Breast epithelium (tissue), 4 donors: ENCODE measurements around the gene ABCG2. TPM values are rescaled to one million over a fixed set of nuclear protein-coding genes. Genes with fewer than 3 reads are reported as not detected.

Experiments
- DNase-seq, 2 donors: peaks; one replicate each; pipeline ENCODE4 v3.0.0-alpha.2; 2019; ENCODE audit warnings: low spot score in 2 of 2
- H3K27ac ChIP-seq, 2 donors: fragments of 200-600 bp; sonication (generic) in 1 of 2; one replicate each; pipeline ENCODE4 v1.5.1; 2016 to 2019; ENCODE audit warnings: mild to moderate bottlenecking in 1 of 2
- H3K27me3 ChIP-seq, 2 donors: fragments of 200-600 bp; sonication (generic) in 1 of 2; one replicate each; pipeline versions ENCODE4 v1.5.1 to v1.6.0; 2017 to 2019; ENCODE audit warnings: control low read depth in 1 of 2, mild to moderate bottlenecking in 1 of 2
- H3K36me3 ChIP-seq: fragments of 200-600 bp; one replicate; pipeline ENCODE4 v1.5.1; 2019
- H3K4me1 ChIP-seq, 2 donors: fragments of 200-600 bp; sonication (generic); one replicate each; pipeline ENCODE4 v1.5.1; 2016 to 2019; ENCODE audit warnings: control low read depth in 1 of 2
- H3K4me3 ChIP-seq, 3 donors: fragments of 200-600 bp; sonication (generic); 1 replicate in 2 of 3; 2 replicates in 1 of 3; pipeline ENCODE4 v1.5.1; 2016 to 2019; ENCODE audit warnings: mild to moderate bottlenecking in 3 of 3, moderate library complexity in 2 of 3
- H3K9me3 ChIP-seq, 2 donors: fragments of 200-600 bp; sonication (generic) in 1 of 2; one replicate each; pipeline ENCODE4 v1.5.1; 2016 to 2019; ENCODE audit warnings: control low read depth in 1 of 2
- CTCF ChIP-seq, 3 donors: fragments of 450-650 bp; IDR thresholded peaks; one replicate each; pipeline ENCODE4 v1.5.1; 2016 to 2017; ENCODE audit warnings: antibody characterized with exemption in 3 of 3, mild to moderate bottlenecking in 3 of 3, moderate library complexity in 3 of 3
- POLR2A ChIP-seq: fragments of 450-650 bp; IDR thresholded peaks from one replicate; pipeline ENCODE4 v1.6.1; 2016; ENCODE audit warnings: antibody characterized with exemption, mild to moderate bottlenecking, moderate library complexity
- POLR2AphosphoS5 ChIP-seq, 3 donors: sonication (generic); formaldehyde crosslinking; IDR thresholded peaks; one replicate each; pipeline ENCODE4 v1.6.1; 2017; ENCODE audit warnings: antibody characterized with exemption in 3 of 3
- intact Hi-C: fragments of 100-400 bp; cut with DNase I; formaldehyde crosslinking; loops from one replicate; pipeline ENCODE4 v1.15.1; 2023; ENCODE audit warnings: low total_unique reads
- total RNA-seq, 3 donors: library from RNA; depleted of rRNA; stranded (reverse); fragments of >200 nt; gene quantifications; one replicate each; pipeline ENCODE4 v1.1.0, GENCODE V29; 2016

Gene ABCG2
- total RNA-seq, 3 donors from 2014 or later: 2.6 to 8.6 (median 6.9) TPM

- H3K36me3 ChIP-seq: no peaks in the 10 kb centered on the region
- H3K9me3 ChIP-seq: no peaks in the 10 kb centered on the region
These were observed 20.8 kb upstream of the ABCG2 start for GRCh38 chr4:88179261-88179660.

GRCh38 chr4:88178626-88179231 is 20.3 kb upstream of the ABCG2 start:
- Histone ChIP-seq H3K4me3 (no peak overlapping the region), H3K36me3 (no peaks in the 10 kb centered on the region), H3K4me1 (no peaks in the 10 kb centered on the region), H3K27ac (no peak overlapping the region), H3K9me3 (no peaks in the 10 kb centered on the region), H3K27me3 (no peaks in the 10 kb centered on the region)
- intact Hi-C loops: no loop called here
- TF ChIP-seq CTCF (IDR thresholded peaks at IDR 0.05) (no peak), POLR2A (no peak), POLR2AphosphoS5 (IDR thresholded peaks at IDR 0.05) (no peak)
- no peak for DNase-seq

More at GRCh38 chr4:88179261-88179660, 20.8 kb upstream of the ABCG2 start:
- DNase-seq: no peak
- Histone ChIP-seq H3K27ac (no peak overlapping the region), H3K4me3 (no peak overlapping the region), H3K27me3 (no peaks in the 10 kb centered on the region), H3K4me1 (no peaks in the 10 kb centered on the region)
- intact Hi-C loops: no loop called here
- TF ChIP-seq CTCF (IDR thresholded peaks at IDR 0.05) (no peak), POLR2AphosphoS5 (IDR thresholded peaks at IDR 0.05) (no peak), POLR2A (no peak)

- Histone ChIP-seq H3K4me3 (no peak overlapping the region), H3K36me3 (no peaks in the 10 kb centered on the region), H3K9me3 (no peaks in the 10 kb centered on the region), H3K4me1 (no peaks in the 10 kb centered on the region), H3K27me3 (no peaks in the 10 kb centered on the region), H3K27ac (no peak overlapping the region)
- no peak for DNase-seq
- intact Hi-C loops: no loop called here
- no peak for TF ChIP-seq POLR2A
- TF ChIP-seq POLR2AphosphoS5 (IDR thresholded peaks at IDR 0.05): no peak
- TF ChIP-seq CTCF (IDR thresholded peaks at IDR 0.05): no peak
These were observed 19.7 kb upstream of the ABCG2 start for GRCh38 chr4:88177983-88178625.

- Histone ChIP-seq H3K4me3 (no peak overlapping the region), H3K27me3 (no peaks in the 10 kb centered on the region), H3K4me1 (no peaks in the 10 kb centered on the region), H3K27ac (no peak overlapping the region), H3K36me3 (no peaks in the 10 kb centered on the region), H3K9me3 (no peaks in the 10 kb centered on the region)
- DNase-seq: no peak
- intact Hi-C loops: no loop called here
- no peak for TF ChIP-seq POLR2AphosphoS5 (IDR thresholded peaks at IDR 0.05)
- no peak for TF ChIP-seq CTCF (IDR thresholded peaks at IDR 0.05)
These were observed 14.5 kb upstream of the ABCG2 start for GRCh38 chr4:88172987-88173386.

GRCh38 chr4:88171206-88171605 is 12.8 kb upstream of the ABCG2 start:
- H3K9me3 ChIP-seq: no peaks in the 10 kb centered on the region
- no peak for DNase-seq
- no peak for TF ChIP-seq CTCF (IDR thresholded peaks at IDR 0.05)
- no peak for TF ChIP-seq POLR2A
- no peak for TF ChIP-seq POLR2AphosphoS5 (IDR thresholded peaks at IDR 0.05)
- no peaks in the 10 kb centered on the region for H3K4me1 ChIP-seq
- no peaks in the 10 kb centered on the region for H3K27me3 ChIP-seq
- no peaks in the 10 kb centered on the region for H3K36me3 ChIP-seq
- no peak overlapping the region for H3K27ac ChIP-seq
- intact Hi-C loops: no loop called here
- no peak overlapping the region for H3K4me3 ChIP-seq
